Fibroblast of the aortic adventitia (primary cell): ENCODE measurements around the gene ZMYND11. TPM values are rescaled to one million over a fixed set of nuclear protein-coding genes. Genes with fewer than 3 reads are reported as not detected.
"Not testable (repeated sequence)": the region's sequence is repeated elsewhere in the genome, so short reads cannot be mapped to it uniquely, and the experiment has no call there.

ENCODE experiments used
- DNase-seq: peaks from one replicate; pipeline ENCODE4 v3.0.0-alpha.2; 2010; ENCODE audit warnings: low read depth
- H3K4me3 ChIP-seq: 2 replicates; pipeline ENCODE4 v1.5.1; 2011; ENCODE audit warnings: low read depth, mild to moderate bottlenecking, control low read depth, low read length, moderate library complexity
- total RNA-seq: library from RNA; depleted of rRNA; stranded (reverse); fragments of >200 nt; gene quantifications from 2 replicates; pipeline ENCODE4 v1.2.3, GENCODE V29; 2012; ENCODE audit warnings: low replicate concordance
- TF ChIP-seq, protein P1 (sequence below): IDR thresholded peaks from 2 replicates; pipeline ENCODE4 v1.5.1; 2011; ENCODE audit warnings: mild to moderate bottlenecking, low read length, control low read depth, inconsistent platforms; ENCODE audit not compliant: insufficient read depth

The ZMYND11 gene
- total RNA-seq, 1 donor, result 71.5 TPM

DNA sequence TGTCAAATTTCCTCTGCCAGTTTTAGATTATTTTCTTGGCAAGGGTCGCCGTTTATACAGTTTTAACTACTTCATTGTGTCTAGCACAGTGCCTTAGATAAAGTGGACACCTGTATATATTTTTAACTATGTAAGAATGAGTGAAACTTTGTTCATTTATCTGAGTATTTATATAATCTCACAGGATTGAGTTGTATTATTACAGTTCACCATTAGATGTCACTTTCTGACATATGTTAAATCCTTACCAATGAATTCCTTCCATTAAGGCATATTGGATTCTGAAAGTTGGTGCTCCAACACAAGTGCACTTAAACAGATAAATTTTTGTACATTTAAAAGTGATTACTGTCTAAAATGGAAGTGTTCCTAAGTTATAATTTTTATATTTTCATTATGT lies 43.0 kb downstream of the ZMYND11 start:
- TF ChIP-seq, protein P1, sequence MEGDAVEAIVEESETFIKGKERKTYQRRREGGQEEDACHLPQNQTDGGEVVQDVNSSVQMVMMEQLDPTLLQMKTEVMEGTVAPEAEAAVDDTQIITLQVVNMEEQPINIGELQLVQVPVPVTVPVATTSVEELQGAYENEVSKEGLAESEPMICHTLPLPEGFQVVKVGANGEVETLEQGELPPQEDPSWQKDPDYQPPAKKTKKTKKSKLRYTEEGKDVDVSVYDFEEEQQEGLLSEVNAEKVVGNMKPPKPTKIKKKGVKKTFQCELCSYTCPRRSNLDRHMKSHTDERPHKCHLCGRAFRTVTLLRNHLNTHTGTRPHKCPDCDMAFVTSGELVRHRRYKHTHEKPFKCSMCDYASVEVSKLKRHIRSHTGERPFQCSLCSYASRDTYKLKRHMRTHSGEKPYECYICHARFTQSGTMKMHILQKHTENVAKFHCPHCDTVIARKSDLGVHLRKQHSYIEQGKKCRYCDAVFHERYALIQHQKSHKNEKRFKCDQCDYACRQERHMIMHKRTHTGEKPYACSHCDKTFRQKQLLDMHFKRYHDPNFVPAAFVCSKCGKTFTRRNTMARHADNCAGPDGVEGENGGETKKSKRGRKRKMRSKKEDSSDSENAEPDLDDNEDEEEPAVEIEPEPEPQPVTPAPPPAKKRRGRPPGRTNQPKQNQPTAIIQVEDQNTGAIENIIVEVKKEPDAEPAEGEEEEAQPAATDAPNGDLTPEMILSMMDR, result peak; percentile 20
- no peak overlapping the region for H3K4me3 ChIP-seq
- peak; percentile 70 for DNase-seq

DNA sequence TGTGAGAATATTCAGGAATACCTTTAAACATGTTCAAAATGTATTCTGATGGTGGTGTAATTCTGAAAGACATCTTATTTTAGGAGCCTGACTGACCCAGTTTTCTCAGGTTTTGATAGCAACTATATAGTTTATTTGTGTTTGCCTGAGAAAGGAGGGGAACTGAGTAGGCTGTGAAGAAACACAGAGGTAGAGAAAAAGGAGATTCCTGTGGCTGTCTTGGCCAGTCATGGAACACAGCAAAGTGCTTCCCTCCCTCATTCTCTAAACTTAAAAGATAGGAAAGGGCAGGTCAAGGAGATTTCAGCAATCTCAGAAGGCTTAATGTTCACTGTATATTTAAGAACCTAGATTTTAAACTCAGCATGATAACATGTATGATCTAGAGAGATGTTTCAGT lies 43.5 kb downstream of the ZMYND11 start:
- no peak for DNase-seq
- TF ChIP-seq, protein P1, result no peak
- no peak overlapping the region for H3K4me3 ChIP-seq

GRCh38 chr10:182441-183201 lies 47.4 kb downstream of the ZMYND11 start:
- H3K4me3 ChIP-seq, result no peak overlapping the region
- TF ChIP-seq, protein P1, result no peak
- no peak for DNase-seq

- H3K4me3 ChIP-seq, result no peak overlapping the region
- TF ChIP-seq, protein P1, result no peak
- DNase-seq, result no peak
These were observed 48.9 kb downstream of the ZMYND11 start for GRCh38 chr10:184174-184573.

GRCh38 chr10:184911-185310 lies 49.7 kb downstream of the ZMYND11 start:
- DNase-seq, result no peak
- no peak overlapping the region for H3K4me3 ChIP-seq
- TF ChIP-seq, protein P1, result no peak

DNA sequence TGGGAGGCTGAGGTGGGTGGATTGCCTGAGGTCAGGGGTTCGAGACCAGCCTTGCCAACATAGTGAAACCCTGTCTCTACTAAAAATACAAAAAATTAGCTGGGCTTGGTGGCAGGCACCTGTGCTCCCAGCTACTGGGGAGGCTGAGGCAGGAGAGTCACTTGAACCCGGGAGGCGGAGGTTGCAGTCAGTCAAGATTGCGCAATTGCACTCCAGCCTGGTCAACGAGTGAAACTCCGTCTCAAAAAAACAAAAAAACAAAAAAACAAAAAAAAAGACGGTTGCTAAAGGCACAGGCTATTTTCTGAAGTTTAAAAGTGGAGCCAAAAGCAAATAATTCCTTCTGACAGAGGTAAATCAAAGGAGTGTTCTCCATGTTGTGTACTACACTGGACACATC lies 50.3 kb downstream of the ZMYND11 start:
- DNase-seq, H3K4me3 ChIP-seq: not testable (repeated sequence)

DNA sequence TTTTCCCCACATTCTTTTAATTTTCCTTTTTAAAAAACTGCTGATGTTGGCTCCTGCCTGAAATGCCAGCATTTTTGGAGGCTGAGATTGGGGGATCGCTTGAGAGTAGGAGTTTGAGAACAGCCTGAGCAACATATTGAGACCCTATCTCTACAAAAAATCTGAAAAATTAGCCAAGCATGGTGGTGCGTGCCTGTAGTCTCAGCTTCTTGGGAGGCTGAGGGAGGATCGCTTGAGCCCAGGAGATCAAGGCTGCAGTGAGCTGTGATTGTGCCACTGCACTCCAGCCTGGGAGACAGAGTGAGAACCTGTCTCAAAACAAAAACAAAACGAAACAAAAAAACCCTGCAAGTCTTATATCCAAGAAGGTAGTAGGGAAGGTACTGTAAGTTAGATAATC lies 51.7 kb downstream of the ZMYND11 start:
- DNase-seq, result no peak
- TF ChIP-seq, protein P1, result no peak
- H3K4me3 ChIP-seq, result no peak overlapping the region
